OCI-LY3 (cell line): ENCODE measurements around the gene MYOG.

Experiments used
- EZH2phosphoT487 ChIP-seq: fragments of 200-600 bp; shearing (Covaris generic); IDR thresholded peaks from 2 replicates; pipeline ENCODE4 v1.6.1; 2018; ENCODE audit warnings: antibody characterized with exemption, mixed run types, low read depth
- TF ChIP-seq, protein P1 (sequence below): fragments of 200-600, 300-600 bp; sonication (generic); IDR thresholded peaks from 2 replicates; pipeline ENCODE4 v1.5.1; 2014; ENCODE audit warnings: antibody characterized with exemption, low read length, low read depth

DNA sequence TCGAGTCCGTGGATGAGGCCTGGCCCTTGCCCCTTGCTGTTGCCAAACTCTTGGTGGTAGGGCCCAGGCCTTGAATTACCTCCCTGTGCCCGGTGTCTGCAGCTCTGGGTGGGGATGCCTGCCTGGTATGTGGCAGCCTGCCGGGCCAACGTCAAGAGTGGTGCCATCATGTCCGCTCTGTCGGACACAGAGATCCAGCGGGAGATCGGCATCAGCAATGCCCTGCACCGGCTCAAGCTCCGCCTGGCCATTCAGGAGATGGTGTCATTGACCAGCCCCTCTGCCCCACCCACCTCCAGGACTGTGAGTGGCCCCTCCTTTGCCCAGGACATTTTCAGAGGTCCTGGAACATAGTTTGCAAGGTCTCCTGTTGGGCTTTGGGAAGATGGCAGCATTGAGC is 25.7 kb downstream of the MYOG start:
- TF ChIP-seq, protein P1, sequence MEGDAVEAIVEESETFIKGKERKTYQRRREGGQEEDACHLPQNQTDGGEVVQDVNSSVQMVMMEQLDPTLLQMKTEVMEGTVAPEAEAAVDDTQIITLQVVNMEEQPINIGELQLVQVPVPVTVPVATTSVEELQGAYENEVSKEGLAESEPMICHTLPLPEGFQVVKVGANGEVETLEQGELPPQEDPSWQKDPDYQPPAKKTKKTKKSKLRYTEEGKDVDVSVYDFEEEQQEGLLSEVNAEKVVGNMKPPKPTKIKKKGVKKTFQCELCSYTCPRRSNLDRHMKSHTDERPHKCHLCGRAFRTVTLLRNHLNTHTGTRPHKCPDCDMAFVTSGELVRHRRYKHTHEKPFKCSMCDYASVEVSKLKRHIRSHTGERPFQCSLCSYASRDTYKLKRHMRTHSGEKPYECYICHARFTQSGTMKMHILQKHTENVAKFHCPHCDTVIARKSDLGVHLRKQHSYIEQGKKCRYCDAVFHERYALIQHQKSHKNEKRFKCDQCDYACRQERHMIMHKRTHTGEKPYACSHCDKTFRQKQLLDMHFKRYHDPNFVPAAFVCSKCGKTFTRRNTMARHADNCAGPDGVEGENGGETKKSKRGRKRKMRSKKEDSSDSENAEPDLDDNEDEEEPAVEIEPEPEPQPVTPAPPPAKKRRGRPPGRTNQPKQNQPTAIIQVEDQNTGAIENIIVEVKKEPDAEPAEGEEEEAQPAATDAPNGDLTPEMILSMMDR, result no peak
- no peak for TF ChIP-seq EZH2phosphoT487
